Measurements from ENCODE around the gene GPR87.

DNA sequence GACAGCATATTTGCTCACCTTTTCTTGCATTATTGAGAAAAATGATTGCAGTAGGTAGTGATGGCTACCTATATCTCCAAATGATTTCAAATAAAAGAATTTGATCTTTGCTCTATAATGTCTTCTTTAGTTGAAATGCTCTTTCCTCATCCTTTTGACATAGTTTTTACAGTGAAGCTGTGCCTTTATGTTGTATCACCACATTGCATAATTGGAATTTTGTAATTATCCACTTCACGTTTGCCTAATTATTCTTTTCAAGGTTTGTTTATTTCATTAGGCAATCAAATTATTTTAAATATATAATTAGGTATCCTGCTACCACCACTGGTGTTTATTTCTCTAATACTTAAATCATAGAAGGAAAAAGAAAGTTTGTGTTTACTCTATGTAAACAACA lies 34.0 kb upstream of the GPR87 start:
- TF ChIP-seq, protein P1, sequence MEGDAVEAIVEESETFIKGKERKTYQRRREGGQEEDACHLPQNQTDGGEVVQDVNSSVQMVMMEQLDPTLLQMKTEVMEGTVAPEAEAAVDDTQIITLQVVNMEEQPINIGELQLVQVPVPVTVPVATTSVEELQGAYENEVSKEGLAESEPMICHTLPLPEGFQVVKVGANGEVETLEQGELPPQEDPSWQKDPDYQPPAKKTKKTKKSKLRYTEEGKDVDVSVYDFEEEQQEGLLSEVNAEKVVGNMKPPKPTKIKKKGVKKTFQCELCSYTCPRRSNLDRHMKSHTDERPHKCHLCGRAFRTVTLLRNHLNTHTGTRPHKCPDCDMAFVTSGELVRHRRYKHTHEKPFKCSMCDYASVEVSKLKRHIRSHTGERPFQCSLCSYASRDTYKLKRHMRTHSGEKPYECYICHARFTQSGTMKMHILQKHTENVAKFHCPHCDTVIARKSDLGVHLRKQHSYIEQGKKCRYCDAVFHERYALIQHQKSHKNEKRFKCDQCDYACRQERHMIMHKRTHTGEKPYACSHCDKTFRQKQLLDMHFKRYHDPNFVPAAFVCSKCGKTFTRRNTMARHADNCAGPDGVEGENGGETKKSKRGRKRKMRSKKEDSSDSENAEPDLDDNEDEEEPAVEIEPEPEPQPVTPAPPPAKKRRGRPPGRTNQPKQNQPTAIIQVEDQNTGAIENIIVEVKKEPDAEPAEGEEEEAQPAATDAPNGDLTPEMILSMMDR (optimal IDR thresholded peaks at IDR 0.05 in 1 of 3, IDR thresholded peaks at IDR 0.05 in 1 of 3, conservative IDR thresholded peaks at IDR 0.05 in 1 of 3; ENCODE audit: extremely low read depth in 1 of 3, insufficient read depth in 2 of 3, low read length in 3 of 3) = no peak
- no peak for TF ChIP-seq EZH2 (IDR thresholded peaks at IDR 0.05; ENCODE audit: low read length)

Data from keratinocyte (primary cell).